GM21390 (cell line): ENCODE data around the gene SNAP47.

Source experiments
- ATAC-seq: cut with Tn5 transposase; IDR thresholded peaks from one replicate; pipeline ENCODE4 v1.9.1; 2021; ENCODE audit not compliant: unreplicated experiment

Gene SNAP47

GRCh38 chr1:227780101-227781044 is 45.1 kb downstream of the SNAP47 start:
- no peak for ATAC-seq

- no peak for ATAC-seq
Observed at GRCh38 chr1:227781314-227781930, 46.2 kb downstream of the SNAP47 start.

- no peak for ATAC-seq
Observed at GRCh38 chr1:227782226-227782625, 47.0 kb downstream of the SNAP47 start.

DNA sequence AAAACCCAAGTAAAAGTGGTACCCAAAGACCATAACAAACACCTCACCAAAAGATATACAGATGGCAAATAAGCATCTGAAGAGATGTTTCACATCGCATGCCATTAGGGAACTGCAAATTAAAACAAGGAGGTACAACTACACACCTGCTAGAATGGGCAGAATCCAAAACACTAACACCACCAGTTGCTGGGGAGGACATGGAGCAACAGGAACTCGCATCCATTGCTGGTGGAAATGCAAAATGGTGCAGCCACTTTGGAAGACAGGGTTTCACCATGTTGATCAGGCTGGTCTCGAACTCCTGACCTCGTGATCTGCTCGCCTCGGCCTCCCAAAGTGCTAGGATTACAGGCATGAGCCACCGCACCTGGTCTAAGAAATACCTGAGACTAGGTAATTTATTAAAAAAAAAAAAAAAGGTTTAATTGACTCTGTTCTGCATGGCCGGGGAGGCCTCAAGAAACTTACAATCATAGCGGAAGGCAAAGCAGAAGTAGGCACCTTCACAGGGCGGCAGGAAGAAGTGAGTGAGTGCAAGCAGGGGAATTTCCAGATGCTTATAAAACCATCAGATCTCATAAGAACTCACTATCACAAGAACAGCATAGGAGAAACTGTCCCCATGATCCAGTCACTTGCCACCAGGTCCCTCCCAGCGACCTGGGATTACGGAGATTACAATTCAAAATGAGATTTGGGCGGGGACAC is 50.0 kb downstream of the SNAP47 start:
- no peak for ATAC-seq

GRCh38 chr1:227785805-227786671 is 50.8 kb downstream of the SNAP47 start:
- no peak for ATAC-seq

DNA sequence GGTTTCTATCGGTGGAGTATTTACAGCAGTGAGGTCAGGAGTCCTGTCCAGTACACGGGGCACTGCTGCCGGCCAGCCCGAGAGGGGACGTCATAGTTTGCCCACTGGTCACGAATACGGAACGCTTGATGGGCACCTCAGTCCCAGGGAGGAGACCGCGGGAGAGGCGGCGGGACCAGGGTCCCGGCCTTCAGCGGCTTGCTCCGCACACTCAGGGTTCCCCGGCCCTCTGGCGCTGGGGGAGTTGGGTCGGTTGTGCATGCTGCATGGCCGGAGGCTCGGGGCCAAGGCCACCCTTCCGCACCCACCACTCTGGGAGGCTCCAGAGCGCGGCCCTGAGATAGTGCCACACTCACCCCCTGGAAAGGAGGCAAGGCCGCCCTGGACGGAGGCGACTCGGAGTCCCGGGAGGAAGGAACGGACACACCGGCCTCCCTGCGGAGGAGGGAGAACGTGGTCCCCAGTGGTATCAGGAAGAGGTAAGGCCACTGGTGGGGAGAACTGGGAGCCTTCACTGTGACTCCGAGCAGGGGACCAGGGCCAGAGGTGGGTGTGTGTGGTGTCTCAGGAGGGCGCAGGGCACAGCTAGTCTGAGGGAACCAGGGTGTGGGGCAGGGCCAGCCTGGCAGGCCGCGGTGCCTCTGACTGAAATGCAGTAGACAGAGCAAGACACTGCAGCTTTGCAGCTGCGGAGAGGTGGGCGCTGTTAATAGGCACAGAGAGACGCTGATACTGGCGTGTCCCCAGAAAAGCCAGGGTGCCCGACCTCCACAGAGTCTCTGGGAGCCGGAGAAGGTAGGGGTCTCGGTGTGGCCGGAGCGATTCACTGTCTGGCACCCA is 51.7 kb downstream of the SNAP47 start:
- peak; percentile 2 for ATAC-seq

DNA sequence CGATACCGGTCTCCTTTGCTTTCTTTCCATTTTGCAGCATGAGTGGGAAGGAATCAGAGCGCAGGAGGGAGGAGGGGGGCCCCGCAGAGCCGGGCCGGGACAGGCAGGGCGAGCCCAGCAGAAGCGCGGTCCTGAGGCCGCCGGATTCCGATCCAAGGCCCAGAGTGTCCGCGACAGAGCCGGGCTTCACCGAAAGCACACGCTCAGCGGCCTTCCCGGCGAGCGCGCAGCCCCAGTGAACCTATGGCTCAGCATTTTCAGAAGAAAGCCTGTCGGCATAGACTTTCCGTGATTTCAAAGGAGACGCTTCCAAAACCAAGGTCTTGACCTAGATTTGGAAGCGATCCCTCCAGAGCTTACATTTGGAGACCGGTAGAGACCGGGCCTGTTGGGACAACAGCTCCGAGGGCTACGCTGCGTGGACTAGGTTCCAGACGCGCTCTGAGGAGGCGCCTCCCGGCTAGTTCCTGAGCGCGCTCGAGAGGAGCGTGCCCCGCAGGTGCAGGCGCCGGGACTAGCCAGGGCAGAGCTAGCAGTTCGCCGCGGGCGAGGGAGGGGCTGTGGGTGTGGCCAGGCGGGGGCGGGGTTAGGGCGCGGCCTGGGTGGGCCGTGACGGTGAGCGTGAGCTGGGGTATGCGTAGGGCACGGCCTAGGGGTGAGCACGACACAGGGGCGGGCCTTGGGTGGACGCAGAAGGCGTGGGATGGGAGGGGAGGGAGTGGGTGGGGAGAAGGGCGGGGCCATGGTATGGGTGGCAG is 52.5 kb downstream of the SNAP47 start:
- ATAC-seq: peak; percentile 89

DNA sequence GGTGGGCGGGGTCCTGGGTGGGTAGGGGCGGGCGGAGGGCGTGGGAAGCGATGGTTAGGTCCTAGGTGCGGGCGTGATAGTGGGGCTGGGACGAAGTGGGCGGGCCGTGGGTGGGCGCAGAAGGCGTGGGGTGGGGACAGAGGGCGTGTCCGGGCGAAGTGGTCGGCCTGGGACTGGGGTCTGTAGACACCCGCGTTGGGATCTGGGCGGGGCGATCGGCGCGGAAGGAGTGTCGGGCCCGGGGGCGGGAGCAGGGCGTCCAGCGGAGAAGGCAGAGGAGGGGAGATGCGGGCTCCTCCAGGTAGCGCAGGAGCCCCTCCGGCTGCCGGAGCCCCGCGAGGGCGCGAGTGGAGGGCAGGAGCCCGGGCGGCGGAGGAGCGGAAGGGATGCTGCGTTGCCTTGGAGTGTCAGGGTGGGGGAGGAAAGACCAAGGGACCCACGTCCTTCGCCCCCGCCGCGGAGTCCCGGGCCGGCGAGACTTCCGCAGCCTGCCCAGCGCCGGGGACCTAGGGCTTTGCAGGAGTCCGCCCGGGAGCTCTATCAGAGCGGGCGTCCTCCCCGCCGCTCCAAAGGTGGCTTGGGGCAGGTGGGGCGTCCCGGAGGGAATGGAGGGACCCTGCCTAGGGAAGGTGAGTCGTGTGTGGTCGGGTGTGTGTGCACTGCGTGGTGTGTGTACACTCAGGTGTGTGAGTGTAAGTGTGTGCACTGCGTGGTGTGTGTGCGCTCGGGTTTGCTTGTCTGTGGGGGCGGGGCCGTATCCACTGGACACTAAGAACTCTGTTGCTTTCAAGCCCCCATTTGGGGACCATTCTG is 53.2 kb downstream of the SNAP47 start:
- peak; percentile 66 for ATAC-seq

- ATAC-seq: no peak
Observed at GRCh38 chr1:227789084-227790033, 54.1 kb downstream of the SNAP47 start.

DNA sequence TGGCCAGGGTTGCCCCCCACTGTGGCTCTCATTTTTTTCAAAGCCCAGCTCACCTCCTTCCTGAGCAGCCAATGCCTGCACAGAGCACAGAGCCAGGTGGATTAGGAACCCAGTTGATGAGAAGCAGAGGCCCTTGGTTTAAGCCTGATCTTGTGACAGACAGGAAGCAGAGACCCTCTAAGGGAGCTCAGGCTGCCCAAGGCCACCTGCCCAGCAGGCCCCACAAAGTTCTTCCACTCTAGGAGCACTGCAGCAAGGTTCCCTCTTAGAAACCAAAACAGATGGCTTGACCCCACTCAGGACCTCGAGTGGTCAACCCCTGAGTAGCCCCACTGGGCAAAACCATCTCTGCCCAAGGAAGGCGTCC is 54.8 kb downstream of the SNAP47 start:
- ATAC-seq: no peak

DNA sequence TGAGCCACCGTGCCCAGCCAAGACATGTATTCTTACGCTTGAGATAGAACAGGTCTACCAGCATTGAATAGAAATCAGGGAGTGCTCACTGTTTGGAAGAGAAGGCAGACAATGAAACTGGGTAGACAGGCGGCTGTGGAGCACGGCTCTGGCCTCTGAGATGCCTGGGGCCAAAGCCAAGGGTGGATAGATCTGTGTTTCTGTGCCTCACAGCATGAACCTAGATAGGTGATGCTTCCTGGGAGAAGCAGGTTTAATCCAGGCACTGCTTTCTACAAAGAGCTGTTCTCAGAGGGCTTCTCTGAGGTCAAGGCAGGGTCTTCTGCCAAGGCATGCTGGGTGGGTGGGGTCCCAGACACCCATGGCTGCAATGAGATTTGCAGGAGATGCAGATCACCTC is 55.6 kb downstream of the SNAP47 start:
- no peak for ATAC-seq

DNA sequence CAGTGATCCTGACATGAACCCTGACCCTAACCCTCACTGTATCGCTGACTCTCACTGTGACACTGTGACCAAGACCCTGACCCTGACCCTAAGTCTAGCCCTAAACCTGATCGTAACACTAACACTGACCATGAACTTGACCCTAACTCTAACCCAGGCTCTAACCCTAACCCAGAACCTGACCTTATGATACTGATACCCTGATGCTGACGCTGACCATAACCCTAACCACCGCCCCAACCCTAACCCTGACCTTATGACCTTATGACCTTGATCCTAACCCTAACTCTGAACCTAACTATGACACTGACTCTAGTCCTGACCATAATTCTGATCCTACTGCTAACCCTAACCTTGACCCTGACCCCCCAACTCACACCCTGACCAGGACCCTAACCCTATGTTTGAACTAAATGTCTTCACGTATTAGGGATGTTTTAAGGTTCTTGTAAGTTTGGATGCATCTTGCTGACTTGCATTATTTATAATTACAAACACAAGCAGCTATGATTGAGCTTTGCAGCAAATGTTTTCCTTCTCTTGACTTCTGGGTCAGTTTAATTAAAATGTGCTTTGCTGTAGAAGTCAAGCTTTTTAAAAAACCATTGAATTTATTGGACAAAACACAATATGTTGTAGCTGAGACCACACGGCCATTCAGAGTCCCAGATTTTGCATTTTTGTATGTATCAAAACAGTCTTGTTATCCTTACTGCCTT is 56.3 kb downstream of the SNAP47 start:
- no peak for ATAC-seq

DNA sequence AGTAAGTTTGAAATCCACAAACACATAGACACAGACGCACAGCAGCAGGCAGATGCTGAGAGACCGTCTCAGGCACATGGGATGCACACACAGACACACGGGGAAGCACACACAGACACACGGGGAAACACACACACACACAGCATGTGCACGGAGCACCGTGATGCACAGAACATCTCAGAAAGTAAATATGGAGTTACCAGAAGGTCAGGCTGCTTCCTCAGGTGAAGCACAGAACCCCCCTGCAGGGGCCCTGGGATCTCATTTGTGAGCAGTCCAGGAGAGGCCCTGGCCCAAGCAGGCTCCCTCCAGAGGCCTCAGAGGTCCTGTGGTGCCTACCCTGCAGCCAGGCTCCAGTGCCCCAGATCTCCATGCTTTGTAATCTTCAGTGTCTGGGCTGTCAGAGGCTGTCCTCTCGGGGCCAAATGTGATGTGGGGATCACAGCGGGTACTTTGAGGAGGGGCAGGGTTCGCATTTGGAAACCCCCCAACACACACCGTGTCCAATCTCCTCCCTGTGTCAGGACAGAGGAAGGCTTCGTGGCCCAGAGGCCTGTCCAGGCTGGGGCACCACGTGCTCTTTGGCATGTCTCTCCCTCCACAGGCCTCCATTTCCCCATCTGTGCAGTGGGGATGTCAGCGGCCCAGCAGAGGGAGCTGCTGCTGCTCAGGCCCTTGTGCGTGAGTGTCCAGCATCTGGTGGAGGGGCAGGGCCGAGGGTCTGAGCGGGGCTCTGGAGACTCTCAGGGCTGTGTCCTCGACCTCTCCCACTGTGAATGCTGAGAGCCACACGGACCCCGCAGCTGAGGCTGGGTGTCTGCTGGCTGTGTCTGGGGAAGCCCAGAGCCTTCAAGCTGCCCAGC is 57.2 kb downstream of the SNAP47 start:
- ATAC-seq: no peak

DNA sequence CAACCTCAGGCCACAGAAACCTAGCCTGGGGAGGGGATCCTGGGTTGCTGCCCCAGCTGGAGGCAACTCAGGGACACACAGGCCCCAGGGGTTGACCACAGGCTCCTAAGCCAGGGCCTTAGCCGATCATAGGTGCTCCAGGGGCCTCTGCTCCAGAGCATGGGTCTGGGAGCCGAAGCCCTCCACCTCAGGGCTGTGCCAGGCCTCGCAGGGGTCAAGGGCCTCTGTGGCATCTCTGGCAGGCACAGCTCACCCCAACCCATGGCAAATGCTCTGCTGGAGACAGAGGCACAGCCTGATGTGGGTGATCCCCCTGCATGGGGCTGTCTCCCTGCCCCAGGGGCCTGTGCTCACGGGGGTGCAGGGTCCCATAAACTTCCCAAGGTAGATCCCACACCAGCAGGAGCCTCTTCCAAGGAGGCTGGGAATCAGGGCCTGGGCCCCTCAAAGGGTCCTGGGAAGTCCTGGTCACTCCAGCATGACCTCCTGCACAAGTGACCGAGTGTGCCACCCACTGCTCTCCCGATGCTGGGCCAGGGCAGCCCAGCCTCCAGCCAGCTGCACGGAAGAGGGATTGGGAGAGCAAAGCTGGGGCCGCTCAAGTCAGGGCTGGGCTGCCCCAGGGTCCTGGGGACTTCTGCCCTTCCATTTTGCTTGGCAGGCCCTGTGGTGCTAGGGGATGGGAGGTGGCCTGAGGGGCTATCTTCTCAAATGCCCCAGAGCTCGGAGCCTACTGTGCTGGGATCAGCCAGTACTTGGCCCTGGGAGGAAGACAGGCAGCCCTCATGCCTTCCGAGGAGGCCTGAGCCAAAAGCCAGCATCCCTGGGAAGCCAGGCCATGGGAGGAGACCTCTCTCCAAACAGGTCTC is 58.1 kb downstream of the SNAP47 start:
- ATAC-seq: no peak
